HepG2 (cell line): ENCODE measurements around the gene TAGLN2. TPM values are rescaled to one million over a fixed set of nuclear protein-coding genes. Genes with fewer than 3 reads are reported as not detected.

Source experiments
- CREBL2 ChIP-seq: sonication (generic); formaldehyde crosslinking; IDR thresholded peaks from 2 replicates; pipeline ENCODE4 v1.8.1; 2023; ENCODE audit warnings: missing genetic modification reagents, mild to moderate bottlenecking, borderline replicate concordance
- ELF3 ChIP-seq: IDR thresholded peaks from 2 replicates; pipeline ENCODE4 v1.6.1; 2016; ENCODE audit warnings: missing genetic modification reagents, missing compliant biosample characterization
- FOXA1 ChIP-seq, 2 experiments: fragments of 450-650 bp in 1 of 2; sonication (generic) in 1 of 2; formaldehyde crosslinking in 1 of 2; IDR thresholded peaks; 2 replicates each; pipeline versions ENCODE4 v1.4.0 to v1.6.1; 2016 to 2020; ENCODE audit warnings: missing genetic modification reagents in 1 of 2
- HMGXB4 ChIP-seq, 2 experiments: sonication (generic) in 1 of 2; formaldehyde crosslinking in 1 of 2; IDR thresholded peaks; 2 replicates each; pipeline versions ENCODE4 v1.4.0 to v1.6.1; 2018 to 2020; ENCODE audit warnings: missing genetic modification reagents in 2 of 2, borderline replicate concordance in 1 of 2, low read depth in 1 of 2, mild to moderate bottlenecking in 1 of 2, missing biosample characterization in 1 of 2
- HNRNPK ChIP-seq: fragments of 200-400 bp; formaldehyde crosslinking; IDR thresholded peaks from 2 replicates; pipeline ENCODE4 v1.6.1; 2018; ENCODE audit warnings: low read length, low read depth, moderate library complexity, mild to moderate bottlenecking; ENCODE audit not compliant: poor library complexity, severe bottlenecking
- IKZF5 ChIP-seq: IDR thresholded peaks from 2 replicates; pipeline ENCODE4 v1.6.1; 2018; ENCODE audit warnings: missing genetic modification reagents, mild to moderate bottlenecking, missing compliant biosample characterization
- MED8 ChIP-seq: sonication (generic); formaldehyde crosslinking; IDR thresholded peaks from 2 replicates; pipeline ENCODE4 v1.8.1; 2023; ENCODE audit warnings: mild to moderate bottlenecking, missing genetic modification reagents; ENCODE audit not compliant: insufficient replicate concordance
- PRPF4 ChIP-seq: fragments of 200-400 bp; formaldehyde crosslinking; IDR thresholded peaks from 2 replicates; pipeline ENCODE4 v1.6.1; 2016; ENCODE audit warnings: low read length, low read depth; ENCODE audit not compliant: poor library complexity, severe bottlenecking
- RAD21 ChIP-seq: fragments of 450-650 bp; formaldehyde crosslinking; IDR thresholded peaks from 2 replicates; pipeline ENCODE4 v1.5.0; 2020; ENCODE audit warnings: mild to moderate bottlenecking
- RFX3 ChIP-seq: IDR thresholded peaks from 2 replicates; pipeline ENCODE4 v1.6.1; 2016; ENCODE audit warnings: missing biosample characterization, missing genetic modification reagents
- RNF2 ChIP-seq: fragments of 450-650 bp; conservative IDR thresholded peaks from 2 replicates; pipeline ENCODE4 v1.6.1; 2016; ENCODE audit warnings: low read depth
- RXRA ChIP-seq: sonication (generic); formaldehyde crosslinking; IDR thresholded peaks from 2 replicates; pipeline ENCODE4 v1.5.1; 2020; ENCODE audit warnings: missing genetic modification reagents
- SPEN ChIP-seq: sonication (generic); formaldehyde crosslinking; IDR thresholded peaks from 2 replicates; pipeline ENCODE4 v1.5.1; 2020; ENCODE audit warnings: low read depth, mild to moderate bottlenecking, missing genetic modification reagents
- ZBTB26 ChIP-seq: IDR thresholded peaks from 2 replicates; pipeline ENCODE4 v1.6.1; 2016; ENCODE audit warnings: missing compliant biosample characterization, missing genetic modification reagents, borderline replicate concordance
- ZBTB34 ChIP-seq: sonication (generic); formaldehyde crosslinking; IDR thresholded peaks from 2 replicates; pipeline ENCODE4 v1.8.0; 2022; ENCODE audit warnings: mild to moderate bottlenecking, missing genetic modification reagents
- ZMYM3 ChIP-seq: sonication (generic); formaldehyde crosslinking; IDR thresholded peaks from 2 replicates; pipeline ENCODE4 v1.5.1; 2020; ENCODE audit warnings: mild to moderate bottlenecking, missing genetic modification reagents
- ZNF557 ChIP-seq: sonication (generic); formaldehyde crosslinking; IDR thresholded peaks from 2 replicates; pipeline ENCODE4 v1.4.0; 2020; ENCODE audit warnings: missing genetic modification reagents
- ZNF576 ChIP-seq: sonication (generic); formaldehyde crosslinking; IDR thresholded peaks from 2 replicates; pipeline ENCODE4 v1.4.0; 2020; ENCODE audit warnings: mild to moderate bottlenecking, missing genetic modification reagents
- ZNF597 ChIP-seq: sonication (generic); formaldehyde crosslinking; IDR thresholded peaks from 2 replicates; pipeline ENCODE4 v1.5.0; 2020; ENCODE audit warnings: missing genetic modification reagents
- ZNF776 ChIP-seq: sonication (generic); formaldehyde crosslinking; IDR thresholded peaks from 2 replicates; pipeline ENCODE4 v1.4.0; 2020; ENCODE audit warnings: mild to moderate bottlenecking, missing genetic modification reagents
- ZNF777 ChIP-seq: sonication (generic); formaldehyde crosslinking; IDR thresholded peaks from 2 replicates; pipeline ENCODE4 v1.4.0; 2020; ENCODE audit warnings: missing genetic modification reagents
- ZNF816 ChIP-seq: sonication (generic); formaldehyde crosslinking; IDR thresholded peaks from 2 replicates; pipeline ENCODE4 v1.8.0; 2022; ENCODE audit warnings: missing genetic modification reagents, mild to moderate bottlenecking, borderline replicate concordance
- polyA plus RNA-seq, 8 experiments: library from polyadenylated mRNA; depleted of rRNA in 3 of 8; stranded (reverse) in 7 of 8; unstranded in 1 of 8; fragments of >200 nt; fragmentation: Illumina TruSeq in 4 of 8; extraction: Trizol in 4 of 8; gene quantifications; 2 replicates each; pipeline versions ENCODE4 v1.2.1 to v1.2.3, GENCODE V29; 2011 to 2016; ENCODE audit warnings: low read depth in 4 of 8, missing spikeins in 1 of 8, mixed read lengths in 1 of 8; ENCODE audit not compliant: insufficient read depth in 1 of 8
- total RNA-seq, 5 experiments: library from RNA; depleted of rRNA; stranded (reverse); fragments of >200 nt; fragmentation: Illumina TruSeq; extraction: Trizol; gene quantifications; 2 replicates each; pipeline ENCODE4 v1.2.3, GENCODE V29; 2016; ENCODE audit warnings: low read depth in 1 of 5

The TAGLN2 gene
- total and polyA plus RNA-seq, 2 of the 13 experiments (the other 11 are each of a cell fraction or from before 2014, with no cell fraction given): 6.7 to 17.2 TPM

- TF ChIP-seq HMGXB4 (CRISPR knock-in tag; IDR thresholded peaks at IDR 0.05; ENCODE audit: borderline replicate concordance in 1 of 2, low read depth in 1 of 2) (no peak), RXRA (no peak), ZBTB34 (no peak), HNRNPK (no peak), ZNF597 (CRISPR knock-in tag) (no peak), ZNF776 (no peak), ZNF557 (CRISPR knock-in tag) (no peak), ZBTB26 (no peak), MED8 (CRISPR knock-in tag) (no peak), SPEN (CRISPR knock-in tag) (no peak), PRPF4 (no peak), ELF3 (CRISPR knock-in tag) (peak; percentile 57), FOXA1 (IDR thresholded peaks at IDR 0.05) (no peak), FOXA1 (CRISPR knock-in tag; IDR thresholded peaks at IDR 0.05) (peak; percentile 48; the same call in 1 of the 2 replicates), RNF2 (no peak), CREBL2 (CRISPR knock-in tag) (no peak), ZNF576 (no peak), ZNF777 (CRISPR knock-in tag) (no peak), IKZF5 (CRISPR knock-in tag) (no peak), RAD21 (CRISPR knock-in tag) (no peak), ZMYM3 (no peak), ZNF816 (no peak), RFX3 (peak; percentile 82)
These were observed 1.9 kb downstream of the TAGLN2 start (continued) for GRCh38 chr1:159923203-159924024.
